MCF 10A (cell line): ENCODE measurements around the gene TNNI2. TPM values are rescaled to one million over a fixed set of nuclear protein-coding genes. Genes with fewer than 3 reads are reported as not detected.
"Not testable (repeated sequence)": the region's sequence is repeated elsewhere in the genome, so short reads cannot be mapped to it uniquely, and the experiment has no call there.

Experiments used
- BruUV-seq: library from RNA; stranded (reverse); fragments of 400-500 nt; replicated peaks from 2 replicates; lab custom pipeline; 2021; lab: Mats Ljungman, UMichigan
- CTCF ChIA-PET: fragments of 300-600 bp; sonication (Branson Sonifier 250); formaldehyde crosslinking; extraction: SDS; loops from one replicate; lab custom pipeline; 2021; ENCODE audit warnings: antibody characterized with exemption, inconsistent platforms; lab: Yijun Ruan, JAX
- POLR2A ChIA-PET: fragments of 300-600, 350-650 bp; sonication (Branson Sonifier 250); formaldehyde crosslinking; extraction: SDS; loops from one replicate; lab custom pipeline; 2020; ENCODE audit warnings: antibody characterized with exemption, inconsistent platforms; lab: Yijun Ruan, JAX
- DNase-seq: peaks from one replicate; pipeline ENCODE4 v3.0.0-alpha.2; 2018; ENCODE audit not compliant: unreplicated experiment
- H3K27ac Mint-ChIP-seq: one replicate; pipeline ENCODE4 v1.8.0; 2022; ENCODE audit warnings: mild to moderate bottlenecking, low read depth, mixed read lengths; ENCODE audit not compliant: unreplicated experiment
- H3K27me3 Mint-ChIP-seq: one replicate; pipeline ENCODE4 v1.8.0; 2022; ENCODE audit warnings: mixed read lengths; ENCODE audit not compliant: insufficient read depth, unreplicated experiment
- H3K36me3 Mint-ChIP-seq: one replicate; pipeline ENCODE4 v1.8.0; 2022; ENCODE audit warnings: mild to moderate bottlenecking, moderate library complexity, mixed read lengths; ENCODE audit not compliant: insufficient read depth, unreplicated experiment
- H3K4me1 Mint-ChIP-seq: one replicate; pipeline ENCODE4 v1.8.0; 2022; ENCODE audit warnings: mixed read lengths; ENCODE audit not compliant: insufficient read depth, unreplicated experiment
- H3K4me3 Mint-ChIP-seq: one replicate; pipeline ENCODE4 v1.8.0; 2022; ENCODE audit warnings: mild to moderate bottlenecking, moderate library complexity, mixed read lengths; ENCODE audit not compliant: unreplicated experiment
- H3K9me3 Mint-ChIP-seq: one replicate; pipeline ENCODE4 v1.8.0; 2022; ENCODE audit warnings: mixed read lengths; ENCODE audit not compliant: unreplicated experiment
- intact Hi-C: fragments of 100-400 bp; cut with micrococcal nuclease; formaldehyde crosslinking; loops from 2 replicates; pipeline ENCODE4 v1.14.1; 2022
- total RNA-seq: library from RNA; stranded (reverse); gene quantifications from 2 replicates; pipeline ENCODE4 v1.2.3, GENCODE V29; 2022
- TF ChIP-seq, protein P1 (sequence below): fragments of 200-600 bp; IDR thresholded peaks from one replicate; pipeline ENCODE4 v1.8.0; 2022; ENCODE audit warnings: antibody characterized with exemption, mild to moderate bottlenecking; ENCODE audit not compliant: unreplicated experiment

Gene TNNI2
- total RNA-seq, 1 experiment from 2014 or later, result 77.7 TPM

- Mint-ChIP-seq H3K27ac (no peak overlapping the region), H3K9me3 (no peaks in the 10 kb centered on the region)
- CTCF ChIA-PET, result interaction anchor here (1.4 kb wide), 1 partner anchor 12 kb away, joined by 7 read pairs; no protein-coding TSS in a partner anchor
Measured at GRCh38 chr11:1870721-1871466, 32.1 kb downstream of the TNNI2 start.

GRCh38 chr11:1871531-1871930 lies 32.8 kb downstream of the TNNI2 start:
- TF ChIP-seq, protein P1, sequence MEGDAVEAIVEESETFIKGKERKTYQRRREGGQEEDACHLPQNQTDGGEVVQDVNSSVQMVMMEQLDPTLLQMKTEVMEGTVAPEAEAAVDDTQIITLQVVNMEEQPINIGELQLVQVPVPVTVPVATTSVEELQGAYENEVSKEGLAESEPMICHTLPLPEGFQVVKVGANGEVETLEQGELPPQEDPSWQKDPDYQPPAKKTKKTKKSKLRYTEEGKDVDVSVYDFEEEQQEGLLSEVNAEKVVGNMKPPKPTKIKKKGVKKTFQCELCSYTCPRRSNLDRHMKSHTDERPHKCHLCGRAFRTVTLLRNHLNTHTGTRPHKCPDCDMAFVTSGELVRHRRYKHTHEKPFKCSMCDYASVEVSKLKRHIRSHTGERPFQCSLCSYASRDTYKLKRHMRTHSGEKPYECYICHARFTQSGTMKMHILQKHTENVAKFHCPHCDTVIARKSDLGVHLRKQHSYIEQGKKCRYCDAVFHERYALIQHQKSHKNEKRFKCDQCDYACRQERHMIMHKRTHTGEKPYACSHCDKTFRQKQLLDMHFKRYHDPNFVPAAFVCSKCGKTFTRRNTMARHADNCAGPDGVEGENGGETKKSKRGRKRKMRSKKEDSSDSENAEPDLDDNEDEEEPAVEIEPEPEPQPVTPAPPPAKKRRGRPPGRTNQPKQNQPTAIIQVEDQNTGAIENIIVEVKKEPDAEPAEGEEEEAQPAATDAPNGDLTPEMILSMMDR, result no peak
- POLR2A ChIA-PET, result no interaction called here
- Mint-ChIP-seq H3K27ac (no peak overlapping the region), H3K4me1 (peaks cover 21% of the 10 kb centered on the region), H3K27me3 (no peaks in the 10 kb centered on the region), H3K36me3 (no peaks in the 10 kb centered on the region), H3K9me3 (no peaks in the 10 kb centered on the region), H3K4me3 (no peak overlapping the region)
- CTCF ChIA-PET, result no interaction called here
- DNase-seq, result no peak
- intact Hi-C loops, result no loop called here
- BruUV-seq, result no TSS peak

More at GRCh38 chr11:1870721-1871466, 32.1 kb downstream of the TNNI2 start:
- TF ChIP-seq, protein P1, result no peak
- DNase-seq, result no peak
- BruUV-seq, result no TSS peak
- Mint-ChIP-seq H3K4me1 (peaks cover 16% of the 10 kb centered on the region), H3K27me3 (no peaks in the 10 kb centered on the region), H3K36me3 (no peaks in the 10 kb centered on the region), H3K4me3 (no peak overlapping the region)
- intact Hi-C loops, result no loop called here
- POLR2A ChIA-PET, result no interaction called here

DNA sequence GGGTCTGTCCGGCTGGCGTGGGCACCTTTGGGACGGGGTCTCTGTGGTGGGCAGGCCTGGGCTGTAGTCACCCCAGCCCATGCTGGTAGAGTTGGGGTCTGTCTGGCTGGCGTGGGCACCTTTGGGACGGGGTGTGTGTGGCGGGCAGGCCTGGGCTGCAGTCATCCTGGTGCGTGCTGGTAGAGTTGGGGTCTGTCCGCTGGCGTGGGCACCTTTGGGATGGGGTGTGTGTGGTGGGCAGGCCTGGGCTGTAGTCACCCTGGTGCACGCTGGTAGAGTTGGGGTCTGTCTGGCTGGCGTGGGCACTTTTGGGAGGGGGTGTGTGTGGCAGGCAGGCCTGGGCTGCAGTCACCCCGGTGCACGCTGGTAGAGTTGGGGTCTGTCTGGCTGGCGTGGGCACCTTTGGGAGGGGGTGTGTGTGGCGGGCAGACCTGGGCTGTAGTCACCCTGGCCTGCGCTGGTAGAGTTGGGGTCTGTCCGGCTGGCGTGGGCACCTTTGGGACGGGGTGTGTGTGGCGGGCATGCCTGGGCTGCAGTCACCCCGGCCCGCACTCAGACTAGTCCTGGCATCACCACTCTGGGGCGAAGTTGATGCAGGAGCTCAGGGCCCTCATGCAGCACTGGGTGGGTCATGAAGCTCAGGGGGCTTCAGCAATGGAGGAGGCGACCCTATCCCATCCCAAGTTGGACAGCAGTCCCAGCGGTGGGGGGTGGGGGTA lies 33.6 kb downstream of the TNNI2 start:
- intact Hi-C loops, result no loop called here
- POLR2A ChIA-PET, result no interaction called here
- Mint-ChIP-seq H3K9me3 (no peaks in the 10 kb centered on the region), H3K27ac (peak overlapping the region; percentile 58), H3K4me1 (peaks cover 25% of the 10 kb centered on the region), H3K27me3 (no peaks in the 10 kb centered on the region), H3K4me3 (no peak overlapping the region), H3K36me3 (no peaks in the 10 kb centered on the region)
- no peak for DNase-seq
- no TSS peak for BruUV-seq
- TF ChIP-seq, protein P1, result no peak
- CTCF ChIA-PET, result interaction anchor here (0.6 to 1.0 kb wide), 2 partner anchors 220 to 233 kb away, joined by 4 to 6 read pairs; no protein-coding TSS in a partner anchor

DNA sequence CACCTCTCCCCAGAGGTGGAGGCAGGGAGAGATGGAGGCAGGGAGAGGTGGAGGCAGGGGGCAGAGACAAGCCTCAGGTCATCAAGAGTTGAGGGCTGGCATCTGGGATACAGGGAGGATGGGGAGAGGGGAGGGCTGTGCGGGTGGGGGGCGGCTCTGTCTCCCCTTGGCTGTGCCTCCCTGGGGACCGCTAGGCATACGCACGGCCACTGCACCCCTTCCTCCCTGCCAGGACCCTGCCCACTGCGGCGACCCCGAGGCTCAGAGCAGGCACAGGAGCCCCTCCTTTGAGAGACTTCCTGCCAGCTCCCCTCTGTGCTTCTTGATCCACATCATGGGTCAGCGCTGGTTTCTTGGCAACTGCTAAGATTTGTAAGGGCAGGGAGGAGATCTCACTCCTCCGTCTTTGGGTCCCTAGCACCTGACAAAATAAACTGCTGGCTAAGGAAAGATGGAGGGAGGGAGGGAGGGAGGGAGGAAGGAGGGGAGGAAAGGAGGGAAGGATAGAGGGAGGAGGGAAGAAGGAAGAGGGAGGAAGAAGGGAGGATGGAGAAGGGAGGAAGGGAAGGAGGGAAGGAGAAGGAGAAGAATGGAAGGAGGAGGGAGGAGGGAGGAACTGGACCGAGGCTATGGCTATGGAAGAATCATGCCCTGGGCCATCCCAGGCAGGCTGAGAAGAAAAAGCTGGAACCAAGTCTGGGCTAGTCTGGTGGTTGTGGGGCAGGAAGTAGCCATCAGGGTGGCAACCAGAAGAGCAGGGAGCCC lies 34.4 kb downstream of the TNNI2 start:
- ChIA-PET CTCF (interaction anchor here (0.6 to 1.0 kb wide), 2 partner anchors 221 to 234 kb away, joined by 4 to 6 read pairs; no protein-coding TSS in a partner anchor), POLR2A (no interaction called here)
- BruUV-seq, result no TSS peak
- TF ChIP-seq, protein P1, result no peak
- intact Hi-C loops, result no loop called here
- peaks cover 29% of the 10 kb centered on the region for H3K4me1 Mint-ChIP-seq
- peak; percentile 60 for DNase-seq
- peak overlapping the region; percentile 11 for H3K4me3 Mint-ChIP-seq
- no peaks in the 10 kb centered on the region for H3K9me3 Mint-ChIP-seq
- H3K36me3 Mint-ChIP-seq, result no peaks in the 10 kb centered on the region
- H3K27ac Mint-ChIP-seq, result peak overlapping the region; percentile 58
- H3K27me3 Mint-ChIP-seq, result no peaks in the 10 kb centered on the region

- H3K9me3 Mint-ChIP-seq, H3K27me3 Mint-ChIP-seq, H3K36me3 Mint-ChIP-seq, DNase-seq, POLR2A ChIA-PET, BruUV-seq, CTCF ChIA-PET, intact Hi-C loops: not testable (repeated sequence)
- H3K4me3 Mint-ChIP-seq, result peak overlapping the region; percentile 11
- H3K4me1 Mint-ChIP-seq, result peaks cover 29% of the 10 kb centered on the region
- peak overlapping the region; percentile 58 for H3K27ac Mint-ChIP-seq
Measured at GRCh38 chr11:1873813-1874150, 35.0 kb downstream of the TNNI2 start.
